Stimulated activated naive CD8-positive, alpha-beta T cell treated with anti-CD3 and anti-CD28 coated beads, Interleukin-15, Interleukin-2, amounts not matched to agents 100 ng/mL and 50 ng/mL, for 24 hours (primary cell): ENCODE data around the gene HSF2BP.
"Not testable (repeated sequence)": the region's sequence is repeated elsewhere in the genome, so short reads cannot be mapped to it uniquely, and the experiment has no call there.

ENCODE experiments used
- H3K27ac Mint-ChIP-seq: one replicate; pipeline ENCODE4 v1.8.0; 2021; ENCODE audit warnings: mild to moderate bottlenecking, mixed read lengths
- H3K27me3 Mint-ChIP-seq: one replicate; pipeline ENCODE4 v1.8.0; 2021; ENCODE audit warnings: mixed read lengths
- H3K36me3 Mint-ChIP-seq: one replicate; pipeline ENCODE4 v1.8.0; 2021; ENCODE audit warnings: low read depth, mixed read lengths
- H3K4me1 Mint-ChIP-seq: one replicate; pipeline ENCODE4 v1.8.0; 2021; ENCODE audit warnings: low read depth, mixed read lengths
- H3K4me3 Mint-ChIP-seq: one replicate; pipeline ENCODE4 v1.8.0; 2021; ENCODE audit warnings: mild to moderate bottlenecking, mixed read lengths
- H3K9me3 Mint-ChIP-seq: one replicate; pipeline ENCODE4 v1.8.0; 2021; ENCODE audit warnings: mixed read lengths

The HSF2BP gene

GRCh38 chr21:43667191-43667904, 8.1 kb upstream of the HSF2BP start:
- Mint-ChIP-seq H3K27ac (peak overlapping the region; percentile 81), H3K27me3 (no peaks in the 10 kb centered on the region), H3K4me3 (peak overlapping the region; percentile 22), H3K4me1 (peaks cover 43% of the 10 kb centered on the region), H3K36me3 (peaks cover 67% of the 10 kb centered on the region), H3K9me3 (peaks cover 4% of the 10 kb centered on the region)

- peaks cover 58% of the 10 kb centered on the region for H3K4me1 Mint-ChIP-seq
- H3K9me3 Mint-ChIP-seq: peaks cover 4% of the 10 kb centered on the region
- no peaks in the 10 kb centered on the region for H3K27me3 Mint-ChIP-seq
- H3K4me3 Mint-ChIP-seq: no peak overlapping the region
- peak overlapping the region; percentile 23 for H3K27ac Mint-ChIP-seq
- peaks cover 73% of the 10 kb centered on the region for H3K36me3 Mint-ChIP-seq
Observed at GRCh38 chr21:43665879-43666278, 6.6 kb upstream of the HSF2BP start.

- peaks cover 66% of the 10 kb centered on the region for H3K36me3 Mint-ChIP-seq
Observed at GRCh38 chr21:43664358-43664757, 5.1 kb upstream of the HSF2BP start.

GRCh38 chr21:43663033-43663432, 3.7 kb upstream of the HSF2BP start:
- Mint-ChIP-seq H3K4me1 (peaks cover 70% of the 10 kb centered on the region), H3K4me3 (peak overlapping the region; percentile 37), H3K27me3 (no peaks in the 10 kb centered on the region), H3K9me3 (peaks cover 4% of the 10 kb centered on the region), H3K36me3 (peaks cover 66% of the 10 kb centered on the region), H3K27ac (peak overlapping the region; percentile 21)

More at GRCh38 chr21:43664358-43664757, 5.1 kb upstream of the HSF2BP start:
- no peaks in the 10 kb centered on the region for H3K27me3 Mint-ChIP-seq
- peak overlapping the region; percentile 36 for H3K27ac Mint-ChIP-seq
- peaks cover 63% of the 10 kb centered on the region for H3K4me1 Mint-ChIP-seq
- no peak overlapping the region for H3K4me3 Mint-ChIP-seq
- peaks cover 4% of the 10 kb centered on the region for H3K9me3 Mint-ChIP-seq

GRCh38 chr21:43662286-43662685, 3.0 kb upstream of the HSF2BP start:
- no peaks in the 10 kb centered on the region for H3K27me3 Mint-ChIP-seq
- H3K9me3 Mint-ChIP-seq: peaks cover 4% of the 10 kb centered on the region
- no peak overlapping the region for H3K27ac Mint-ChIP-seq
- H3K36me3 Mint-ChIP-seq: peaks cover 62% of the 10 kb centered on the region
- H3K4me1 Mint-ChIP-seq: peaks cover 67% of the 10 kb centered on the region
- H3K4me3 Mint-ChIP-seq: peak overlapping the region; percentile 90

GRCh38 chr21:43658769-43659135, 536 bp downstream of the HSF2BP start:
- Mint-ChIP-seq H3K27ac (peak overlapping the region; percentile 91), H3K4me1 (peaks cover 41% of the 10 kb centered on the region), H3K36me3 (peaks cover 32% of the 10 kb centered on the region), H3K27me3 (no peaks in the 10 kb centered on the region), H3K4me3 (peak overlapping the region; percentile 90), H3K9me3 (no peaks in the 10 kb centered on the region)

GRCh38 chr21:43658088-43658741, 1.1 kb downstream of the HSF2BP start:
- Mint-ChIP-seq H3K4me3 (no peak overlapping the region), H3K27me3 (no peaks in the 10 kb centered on the region), H3K27ac (no peak overlapping the region), H3K9me3 (no peaks in the 10 kb centered on the region), H3K36me3 (peaks cover 29% of the 10 kb centered on the region), H3K4me1 (peaks cover 40% of the 10 kb centered on the region)

- H3K4me3 Mint-ChIP-seq: no peak overlapping the region
- peaks cover 33% of the 10 kb centered on the region for H3K4me1 Mint-ChIP-seq
- H3K27ac Mint-ChIP-seq: peak overlapping the region; percentile 17
- no peaks in the 10 kb centered on the region for H3K27me3 Mint-ChIP-seq
- no peaks in the 10 kb centered on the region for H3K9me3 Mint-ChIP-seq
- H3K36me3 Mint-ChIP-seq: peaks cover 22% of the 10 kb centered on the region
Observed at GRCh38 chr21:43657355-43658087, 1.8 kb downstream of the HSF2BP start.

- Mint-ChIP-seq H3K27me3 (no peaks in the 10 kb centered on the region), H3K9me3 (no peaks in the 10 kb centered on the region), H3K27ac (no peak overlapping the region), H3K36me3 (no peaks in the 10 kb centered on the region), H3K4me1 (peaks cover 11% of the 10 kb centered on the region), H3K4me3 (no peak overlapping the region)
Observed at GRCh38 chr21:43654806-43655489, 4.3 kb downstream of the HSF2BP start.

GRCh38 chr21:43653626-43654025, 5.7 kb downstream of the HSF2BP start:
- no peaks in the 10 kb centered on the region for H3K36me3 Mint-ChIP-seq
- H3K4me1 Mint-ChIP-seq: peaks cover 4% of the 10 kb centered on the region
- no peak overlapping the region for H3K4me3 Mint-ChIP-seq
- no peaks in the 10 kb centered on the region for H3K27me3 Mint-ChIP-seq
- no peak overlapping the region for H3K27ac Mint-ChIP-seq
- no peaks in the 10 kb centered on the region for H3K9me3 Mint-ChIP-seq

- Mint-ChIP-seq H3K9me3 (no peaks in the 10 kb centered on the region), H3K4me1 (peaks cover 4% of the 10 kb centered on the region), H3K27me3 (no peaks in the 10 kb centered on the region), H3K27ac (no peak overlapping the region), H3K36me3 (no peaks in the 10 kb centered on the region), H3K4me3 (no peak overlapping the region)
Observed at GRCh38 chr21:43652616-43653015, 6.7 kb downstream of the HSF2BP start.

GRCh38 chr21:43651926-43652325, 7.4 kb downstream of the HSF2BP start:
- not testable (repeated sequence) for H3K4me3 Mint-ChIP-seq, H3K36me3 Mint-ChIP-seq, H3K27me3 Mint-ChIP-seq, H3K4me1 Mint-ChIP-seq, H3K9me3 Mint-ChIP-seq, H3K27ac Mint-ChIP-seq

- Mint-ChIP-seq H3K36me3 (no peaks in the 10 kb centered on the region), H3K27ac (no peak overlapping the region), H3K4me1 (peaks cover 23% of the 10 kb centered on the region), H3K27me3 (no peaks in the 10 kb centered on the region), H3K9me3 (no peaks in the 10 kb centered on the region), H3K4me3 (no peak overlapping the region)
Observed at GRCh38 chr21:43648171-43648570, 11.1 kb downstream of the HSF2BP start.

GRCh38 chr21:43646550-43647260, 12.6 kb downstream of the HSF2BP start:
- no peaks in the 10 kb centered on the region for H3K27me3 Mint-ChIP-seq
- peak overlapping the region; percentile 40 for H3K4me3 Mint-ChIP-seq
- no peaks in the 10 kb centered on the region for H3K36me3 Mint-ChIP-seq
- no peak overlapping the region for H3K27ac Mint-ChIP-seq
- no peaks in the 10 kb centered on the region for H3K9me3 Mint-ChIP-seq
- peaks cover 23% of the 10 kb centered on the region for H3K4me1 Mint-ChIP-seq
